ENCODE results near the gene GBGT1. TPM values are rescaled to one million over a fixed set of nuclear protein-coding genes. Genes with fewer than 3 reads are reported as not detected.

The GBGT1 gene
- total and polyA plus RNA-seq, 9 of the 15 experiments (the other 6 are each of a cell fraction or from before 2014, with no cell fraction given), result 0.55 to 25.8 (median 13.7) TPM

DNA sequence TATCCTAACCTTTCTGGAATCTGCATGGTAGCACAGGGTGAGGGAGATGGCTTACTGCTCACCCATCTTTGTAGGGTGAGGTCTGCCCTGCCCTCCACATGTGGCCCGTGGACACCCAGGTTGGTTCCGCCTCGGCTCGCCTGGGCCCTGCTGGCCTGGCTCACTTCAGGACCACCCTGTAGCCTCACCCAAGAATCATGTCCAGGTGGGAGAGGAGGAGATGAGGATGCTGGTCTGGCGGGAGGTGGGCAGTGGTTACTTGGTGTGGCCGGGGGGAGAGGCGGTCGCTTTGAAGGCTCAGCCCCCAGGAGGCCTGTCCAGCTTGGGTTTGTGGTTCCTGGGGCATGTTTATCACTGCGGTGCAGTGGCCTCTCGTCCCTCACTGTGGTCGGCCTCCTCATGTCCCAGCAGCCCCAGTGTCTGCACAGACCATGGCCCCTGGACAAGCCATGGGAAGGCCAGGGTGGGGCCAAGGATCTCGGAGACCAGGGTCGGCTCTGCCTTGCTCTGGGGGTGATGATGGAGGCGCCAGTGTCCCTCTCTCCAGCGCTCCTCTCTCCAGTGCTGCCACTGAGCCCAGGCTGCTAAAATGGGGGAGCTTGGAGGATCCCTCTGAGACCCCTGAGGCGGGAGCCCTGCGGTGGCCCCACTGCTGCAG is 40.8 kb upstream of the GBGT1 start:
- FAIRE-seq (no peak), ATAC-seq (no peak; the same call in 2 of the 3 replicates), DNase-seq (ENCODE audit: extremely low read depth in 1 of 4, low spot score in 3 of 4) (no peak)
- peaks cover 0 to 20% of the 10 kb centered on the region in 2 experiments; a peak in 2 of 5 replicates for H3K4me1 ChIP-seq (replicated peaks in 1 of 2; ENCODE audit: control insufficient read depth in 2 of 2, insufficient read depth in 2 of 2, low read length in 2 of 2)
- peaks cover 44 to 86% of the 10 kb centered on the region in 2 experiments for H3K27me3 ChIP-seq (ENCODE audit: control insufficient read depth in 2 of 2, insufficient read depth in 2 of 2, low read length in 2 of 2)
- no peak overlapping the region for H3K9ac ChIP-seq (ENCODE audit: insufficient read depth in 1 of 2, low read depth in 2 of 2, low read length in 2 of 2)
- H3K9me1 ChIP-seq (ENCODE audit: control insufficient read depth, insufficient read depth, low read length), result no peaks in the 10 kb centered on the region
- no peak overlapping the region for H3K4me2 ChIP-seq (ENCODE audit: insufficient read depth, low read length)
- ChIA-PET CTCF (ENCODE audit: low intra/inter-chr PET ratio) (no interaction called here), POLR2A (interaction anchor here (0.7 kb wide), 1 partner anchor 151 kb away, joined by 3 read pairs; no protein-coding TSS in a partner anchor)
- intact Hi-C loops (cut with micrococcal nuclease), result no loop called here
- no peaks in the 10 kb centered on the region; the same call in 1 of the 2 replicates for H4K20me1 ChIP-seq (replicated peaks; ENCODE audit: control insufficient read depth, insufficient read depth, low read length)
- H3K36me3 ChIP-seq (ENCODE audit: control insufficient read depth, insufficient read depth, low read length), result no peaks in the 10 kb centered on the region
- no peaks in the 10 kb centered on the region for H3K9me3 ChIP-seq (replicated peaks; ENCODE audit: control insufficient read depth, insufficient read depth, low read depth, low read length)
- H3K27ac ChIP-seq (ENCODE audit: extremely low read depth, low read depth, low read length), result no peak overlapping the region
- H3K79me2 ChIP-seq (ENCODE audit: control insufficient read depth, insufficient read depth, low read length), result no peaks in the 10 kb centered on the region
- no peak overlapping the region for H3K4me3 ChIP-seq
- in situ Hi-C loops (cut with MboI), result no loop called here
- H2AFZ ChIP-seq (ENCODE audit: low read depth, low read length), result no peak overlapping the region
- BruUV-seq (replicated peaks), result no TSS peak
- 7% methylated on average over 16 of the region's 17 CpGs for WGBS (ENCODE audit: insufficient coverage, low coverage, missing lambda C conversion rate)
- TF ChIP-seq TCF3 (CRISPR knock-in tag; IDR thresholded peaks at IDR 0.05), result 0 out of 2 replicates have a peak, but pooled peaks have one; percentile 14
- TF ChIP-seq, protein P1, sequence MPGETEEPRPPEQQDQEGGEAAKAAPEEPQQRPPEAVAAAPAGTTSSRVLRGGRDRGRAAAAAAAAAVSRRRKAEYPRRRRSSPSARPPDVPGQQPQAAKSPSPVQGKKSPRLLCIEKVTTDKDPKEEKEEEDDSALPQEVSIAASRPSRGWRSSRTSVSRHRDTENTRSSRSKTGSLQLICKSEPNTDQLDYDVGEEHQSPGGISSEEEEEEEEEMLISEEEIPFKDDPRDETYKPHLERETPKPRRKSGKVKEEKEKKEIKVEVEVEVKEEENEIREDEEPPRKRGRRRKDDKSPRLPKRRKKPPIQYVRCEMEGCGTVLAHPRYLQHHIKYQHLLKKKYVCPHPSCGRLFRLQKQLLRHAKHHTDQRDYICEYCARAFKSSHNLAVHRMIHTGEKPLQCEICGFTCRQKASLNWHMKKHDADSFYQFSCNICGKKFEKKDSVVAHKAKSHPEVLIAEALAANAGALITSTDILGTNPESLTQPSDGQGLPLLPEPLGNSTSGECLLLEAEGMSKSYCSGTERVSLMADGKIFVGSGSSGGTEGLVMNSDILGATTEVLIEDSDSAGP (CRISPR knock-in tag; IDR thresholded peaks at IDR 0.05), result no peak

Data from K562 (cell line).